NCI-H345 treated with DMSO at 0.1 percent for 48 hours (cell line): ENCODE results near the gene TTLL11.

Experiments used
- DNase-seq: peaks from one replicate; lab custom pipeline; 2025; ENCODE audit not compliant: unreplicated experiment; lab: John Stamatoyannopoulos, UW

TTLL11 gene

GRCh38 chr9:122092611-122093506, at the start of gene TTLL11:
TSS of gene TTLL11 (minus strand) at chr9:122093308. CDS start at chr9:122093148, 160 bp downstream.
- peak; percentile 87 for DNase-seq

- DNase-seq, result no peak
Measured at GRCh38 chr9:122141671-122142070, 48.6 kb upstream of the TTLL11 start.

- DNase-seq, result no peak
Measured at GRCh38 chr9:122140368-122141193, 47.5 kb upstream of the TTLL11 start.

- no peak for DNase-seq
Measured at GRCh38 chr9:122138560-122139268, 45.6 kb upstream of the TTLL11 start.

- DNase-seq, result no peak
Measured at GRCh38 chr9:122135529-122135859, 42.4 kb upstream of the TTLL11 start.

- DNase-seq, result no peak
Measured at GRCh38 chr9:122134822-122135528, 41.9 kb upstream of the TTLL11 start.

- DNase-seq, result no peak
Measured at GRCh38 chr9:122133984-122134535, 41.0 kb upstream of the TTLL11 start.

GRCh38 chr9:122133263-122133983, 40.3 kb upstream of the TTLL11 start:
- no peak for DNase-seq

GRCh38 chr9:122132539-122132938, 39.4 kb upstream of the TTLL11 start:
- no peak for DNase-seq

- peak; percentile 14 for DNase-seq
Measured at GRCh38 chr9:122131401-122132001, 38.4 kb upstream of the TTLL11 start.

GRCh38 chr9:122130837-122131236, 37.7 kb upstream of the TTLL11 start:
- no peak for DNase-seq

- DNase-seq, result no peak
Measured at GRCh38 chr9:122129969-122130368, 36.9 kb upstream of the TTLL11 start.

- no peak for DNase-seq
Measured at GRCh38 chr9:122128969-122129343, 35.8 kb upstream of the TTLL11 start.

GRCh38 chr9:122128007-122128968, 35.2 kb upstream of the TTLL11 start:
- DNase-seq, result no peak

GRCh38 chr9:122127396-122127798, 34.3 kb upstream of the TTLL11 start:
- DNase-seq, result no peak

- DNase-seq, result no peak
Measured at GRCh38 chr9:122126331-122127261, 33.5 kb upstream of the TTLL11 start.
